HG02642 (cell line): ENCODE results near the gene STS.
A peak's percentile ranks its signal among the peaks of the same experiment; 100 is the strongest.

Experiments used
- ATAC-seq: cut with Tn5 transposase; IDR thresholded peaks from one replicate; pipeline ENCODE4 v1.9.1; 2021; ENCODE audit warnings: mild to moderate bottlenecking; ENCODE audit not compliant: unreplicated experiment, poor library complexity

Gene STS

GRCh38 chrX:7139202-7140081 is 8.1 kb upstream of the STS start:
- no peak for ATAC-seq

- ATAC-seq = no peak
Observed at GRCh38 chrX:7143076-7143475, 4.4 kb upstream of the STS start.

- ATAC-seq = no peak
Observed at GRCh38 chrX:7143941-7144525, 3.5 kb upstream of the STS start.

- ATAC-seq = no peak
Observed at GRCh38 chrX:7145454-7145853, 2.1 kb upstream of the STS start.

- ATAC-seq = no peak
Observed at GRCh38 chrX:7146020-7146702, 1.4 kb upstream of the STS start.

- ATAC-seq = peak; percentile 6
Observed at GRCh38 chrX:7146703-7147412, 654 bp upstream of the STS start.

GRCh38 chrX:7147978-7148854 is 704 bp downstream of the STS start, which contains the start of gene PUDP:
PUDP (minus strand) TSS chrX:7148153; CDS start chrX:7148113, 40 bp downstream.
- ATAC-seq = peak; percentile 82

- no peak for ATAC-seq
Observed at GRCh38 chrX:7149411-7149810, 1.9 kb downstream of the STS start.

GRCh38 chrX:7153231-7153630 is 5.7 kb downstream of the STS start:
- ATAC-seq = no peak

- no peak for ATAC-seq
Observed at GRCh38 chrX:7154041-7154597, 6.6 kb downstream of the STS start.

- no peak for ATAC-seq
Observed at GRCh38 chrX:7155163-7155562, 7.7 kb downstream of the STS start.

- no peak for ATAC-seq
Observed at GRCh38 chrX:7156879-7157278, 9.4 kb downstream of the STS start.

GRCh38 chrX:7158468-7158990 is 11.0 kb downstream of the STS start:
- ATAC-seq = no peak

- ATAC-seq = no peak
Observed at GRCh38 chrX:7159149-7159861, 11.8 kb downstream of the STS start.

- ATAC-seq = no peak
Observed at GRCh38 chrX:7163146-7163677, 15.7 kb downstream of the STS start.

GRCh38 chrX:7164174-7164573 is 16.7 kb downstream of the STS start:
- ATAC-seq = no peak

- no peak for ATAC-seq
Observed at GRCh38 chrX:7168371-7168770, 20.9 kb downstream of the STS start.

- ATAC-seq = no peak
Observed at GRCh38 chrX:7169627-7170026, 22.1 kb downstream of the STS start.
